ENCODE data around the gene LRRIQ1.
A peak's percentile ranks its signal among the peaks of the same experiment; 100 is the strongest.
"Not testable (repeated sequence)": the region's sequence is repeated elsewhere in the genome, so short reads cannot be mapped to it uniquely, and the experiment has no call there.

Gene LRRIQ1, protein sequence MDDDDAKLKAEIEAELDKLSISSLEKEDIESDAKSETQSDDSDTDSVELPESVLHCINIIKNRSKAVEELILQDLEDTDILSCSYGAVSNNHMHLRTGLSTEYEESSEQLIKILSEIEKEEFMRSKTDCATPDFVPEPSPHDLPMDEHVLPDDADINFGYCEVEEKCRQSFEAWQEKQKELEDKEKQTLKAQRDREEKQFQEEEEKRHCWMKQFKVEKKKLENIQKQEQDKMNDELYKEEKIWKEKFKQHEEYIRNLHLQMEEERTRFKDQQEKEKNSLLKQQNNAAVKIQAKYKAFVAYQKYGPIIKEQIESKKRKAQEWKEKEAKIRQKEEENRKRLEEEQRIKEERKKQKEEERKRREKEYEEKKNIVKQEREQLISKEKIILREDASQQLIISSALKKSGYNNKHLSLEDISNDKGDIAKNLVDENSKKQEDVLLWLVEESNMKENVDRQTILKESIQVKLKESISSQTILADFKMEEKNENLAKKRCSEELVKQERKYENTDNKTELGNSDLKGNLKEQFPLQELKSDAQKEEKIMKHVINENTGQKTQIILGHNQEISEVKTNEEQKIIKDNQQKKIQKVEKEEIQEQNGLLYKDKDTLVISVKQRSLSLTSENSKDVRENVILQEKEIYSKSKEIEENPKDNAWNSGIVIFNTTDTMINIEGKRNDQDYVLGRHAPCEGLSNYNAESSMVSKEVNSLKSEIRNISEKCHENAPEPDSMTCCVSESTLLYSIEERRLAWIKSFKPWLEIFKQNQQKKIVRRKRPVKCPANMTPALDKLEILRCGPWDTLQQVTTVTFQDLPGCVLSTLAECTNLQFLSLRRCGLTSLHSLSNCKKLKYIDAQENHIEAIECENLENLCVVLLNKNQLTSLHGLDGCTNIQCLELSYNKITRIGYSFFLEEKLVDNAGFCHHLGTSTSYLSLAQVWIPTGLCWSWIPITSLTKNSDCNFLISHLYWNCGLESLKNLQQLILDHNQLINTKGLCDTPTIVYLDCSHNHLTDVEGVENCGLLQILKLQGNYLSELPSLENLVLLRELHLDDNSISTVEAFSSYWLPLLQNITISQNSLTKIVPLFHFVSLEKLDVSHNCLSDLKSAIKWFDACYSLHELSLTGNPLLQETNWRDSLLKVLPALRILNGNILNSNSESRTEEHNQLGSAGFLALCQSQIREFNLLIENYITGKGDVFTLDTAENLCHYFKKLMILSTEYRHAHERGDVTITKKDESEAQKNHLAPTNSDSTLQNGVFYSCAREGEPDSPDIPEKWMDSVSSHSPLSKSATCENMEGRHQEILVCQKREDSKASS (N-terminal part only)

DNA sequence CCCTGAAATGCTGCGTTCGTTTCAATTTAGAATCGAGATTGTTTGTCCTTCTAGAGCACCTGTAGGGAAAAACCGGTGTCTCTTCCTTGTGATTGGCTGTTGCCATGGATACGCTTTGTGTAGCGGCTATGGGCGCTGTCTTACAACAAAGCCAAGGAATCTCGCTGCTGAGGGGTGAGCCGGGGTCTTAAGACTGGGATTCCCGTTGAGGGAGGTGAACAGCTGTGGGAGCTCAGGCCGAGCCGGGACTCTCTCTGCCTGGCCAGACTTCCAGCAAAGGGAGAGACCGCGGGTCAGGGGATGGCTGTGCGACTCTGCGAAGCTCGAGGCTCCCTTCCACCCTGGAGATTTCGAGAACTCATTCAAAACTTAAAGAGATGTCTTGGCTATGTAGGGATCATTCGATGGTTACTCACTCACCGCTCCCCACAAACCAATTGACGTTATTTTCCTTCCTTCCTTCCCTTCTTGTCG lies at the start of gene LRRIQ1, which contains the start of gene TSPAN19:
LRRIQ1 (plus strand) TSS at position 118 of the 474 bp plus-strand sequence. CDS start 1,826 bp downstream, outside the sequence.
TSPAN19 (minus strand) TSS at position 44 of the 474 bp plus-strand sequence. CDS start 6,331 bp downstream, outside the sequence.
- peak; percentile 64 for DNase-seq (ENCODE audit: low read depth)

DNA sequence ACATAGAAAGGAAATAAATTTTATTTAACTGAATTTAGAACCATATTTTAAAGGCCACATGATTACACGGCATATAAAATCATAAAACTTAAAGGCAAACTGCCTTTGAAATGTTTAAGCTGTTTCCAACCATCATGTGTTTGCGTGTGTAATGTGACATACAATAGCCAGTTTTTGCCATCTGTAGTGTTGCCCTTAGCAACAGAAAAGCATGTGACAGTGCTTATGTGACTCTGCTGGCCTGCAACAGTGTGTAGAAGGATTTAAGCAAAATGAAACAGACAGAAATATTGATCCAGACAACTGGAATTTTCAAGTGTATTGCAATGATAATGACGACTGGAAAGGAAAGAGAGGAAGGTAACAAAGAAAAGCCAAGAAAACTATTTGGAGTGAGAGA lies 49.6 kb upstream of the LRRIQ1 start:
- DNase-seq (ENCODE audit: low read depth) = no peak

DNA sequence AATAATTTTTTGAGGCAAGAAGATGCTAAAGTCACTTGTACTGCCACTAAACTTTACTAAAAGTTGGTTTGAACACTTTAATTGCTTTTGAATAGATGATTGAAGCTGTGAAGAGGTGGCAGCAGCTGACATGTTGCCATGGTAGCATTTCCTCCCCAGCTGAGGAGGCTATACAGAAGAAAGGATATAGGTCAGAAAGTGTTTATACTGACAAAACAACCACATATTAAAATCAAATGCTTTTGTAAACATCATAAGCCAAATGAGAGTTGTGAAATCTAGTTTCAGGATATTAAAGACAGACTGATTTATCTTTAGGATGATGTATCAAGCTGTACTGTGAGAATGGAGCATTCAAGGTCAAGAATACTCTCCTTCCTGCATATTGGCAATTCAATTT lies 41.7 kb upstream of the LRRIQ1 start:
- no peak for DNase-seq (ENCODE audit: low read depth)

DNA sequence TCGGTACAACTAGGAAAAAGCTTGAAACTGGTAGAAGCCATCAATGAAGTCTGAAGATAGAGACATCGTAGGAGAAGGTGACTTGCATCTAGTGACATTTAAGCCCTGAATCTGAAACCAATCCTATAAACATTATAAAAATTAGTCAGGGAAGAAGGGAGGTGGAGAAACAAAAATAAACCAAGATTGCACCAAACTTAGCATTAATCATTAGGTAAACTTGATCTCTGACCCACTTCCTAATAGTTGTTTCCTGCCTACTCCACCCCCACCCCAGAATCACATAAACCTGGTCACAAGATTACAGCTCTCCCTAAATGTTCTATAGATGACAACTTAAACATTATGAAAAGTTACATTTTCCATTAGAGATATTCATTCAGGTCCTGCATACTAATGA lies 40.5 kb upstream of the LRRIQ1 start:
- no peak for DNase-seq (ENCODE audit: low read depth)

DNA sequence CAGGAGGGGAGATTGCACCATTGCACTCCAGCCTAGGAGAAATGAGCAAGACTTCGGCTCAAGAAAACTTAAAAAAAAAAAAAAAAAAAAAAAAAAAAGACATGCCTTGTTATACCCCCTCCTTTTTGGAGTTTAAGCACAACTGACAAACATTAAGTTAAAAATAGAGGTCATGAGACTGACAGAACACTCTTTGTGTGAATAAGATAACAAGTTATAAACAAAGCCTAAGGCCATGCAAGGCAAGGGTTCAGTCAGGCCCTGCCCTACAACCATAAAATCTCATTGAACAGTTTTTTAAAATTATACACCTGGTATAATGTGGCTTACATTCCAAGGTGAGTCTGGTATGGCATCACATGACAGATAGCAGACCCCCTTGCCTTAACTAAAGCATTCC lies 39.4 kb upstream of the LRRIQ1 start:
- DNase-seq (ENCODE audit: low read depth) = no peak

DNA sequence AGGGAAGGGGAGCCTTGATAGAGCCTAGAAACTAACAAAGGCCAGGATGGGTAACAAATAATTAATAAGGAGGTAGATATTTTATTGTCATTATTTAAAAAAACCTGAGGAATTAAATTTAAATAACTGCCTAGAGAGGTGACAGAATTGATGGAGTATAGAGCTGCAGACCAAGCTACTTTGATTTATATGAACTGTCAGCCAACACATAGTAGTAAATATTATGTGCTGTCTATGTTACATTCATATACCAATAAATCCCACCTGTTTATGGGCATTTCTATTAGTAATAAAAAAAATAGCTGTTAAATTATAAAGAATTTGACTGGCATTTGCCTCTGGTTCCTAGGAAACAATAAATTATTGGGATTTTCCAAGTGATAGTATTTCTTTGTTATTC lies 37.8 kb upstream of the LRRIQ1 start:
- no peak for DNase-seq (ENCODE audit: low read depth)

DNA sequence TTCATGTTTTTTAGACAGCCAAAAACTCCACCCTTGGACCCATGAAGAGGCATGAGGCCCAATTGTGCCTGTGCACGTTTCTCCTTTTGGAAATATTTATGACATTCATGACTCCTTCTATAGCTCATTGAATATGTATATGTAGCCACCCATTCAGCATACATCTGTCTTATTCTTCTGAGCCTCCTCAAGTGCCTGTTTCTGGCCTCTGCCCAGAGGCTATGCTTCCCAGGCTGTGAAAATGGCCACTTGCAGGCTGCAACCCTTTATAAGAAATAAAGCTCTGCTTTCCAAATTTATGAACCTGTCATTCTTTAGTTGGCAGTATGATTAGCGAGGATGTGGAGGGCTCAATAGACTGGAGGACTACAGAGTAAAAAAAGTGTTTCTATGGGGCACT lies 35.4 kb upstream of the LRRIQ1 start:
- DNase-seq (ENCODE audit: low read depth) = no peak

DNA sequence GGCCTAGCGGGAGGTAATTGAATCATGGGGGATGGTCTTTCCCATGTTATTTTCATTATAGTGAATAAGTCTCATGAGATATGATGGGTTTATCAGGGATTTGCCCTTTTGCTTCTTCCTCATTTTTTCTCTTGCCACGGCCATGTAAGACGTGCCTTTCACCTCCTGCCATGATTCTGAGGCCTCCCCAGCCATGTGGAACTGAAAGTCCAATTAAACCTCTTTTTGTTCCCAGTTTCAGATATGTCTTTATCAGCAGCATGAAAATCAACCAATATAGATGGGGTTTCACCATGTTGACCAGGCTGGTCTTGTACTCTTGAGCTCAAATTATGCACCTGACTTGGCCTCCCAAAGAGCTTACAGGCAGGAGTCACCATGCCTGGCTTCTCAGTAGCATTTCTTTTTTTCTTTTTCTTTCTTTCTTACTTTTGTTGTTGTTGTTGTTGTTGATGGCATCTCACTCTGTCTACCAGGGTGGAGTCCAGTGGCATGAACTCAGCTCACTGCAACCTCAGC lies 33.3 kb upstream of the LRRIQ1 start:
- DNase-seq (ENCODE audit: low read depth) = no peak

DNA sequence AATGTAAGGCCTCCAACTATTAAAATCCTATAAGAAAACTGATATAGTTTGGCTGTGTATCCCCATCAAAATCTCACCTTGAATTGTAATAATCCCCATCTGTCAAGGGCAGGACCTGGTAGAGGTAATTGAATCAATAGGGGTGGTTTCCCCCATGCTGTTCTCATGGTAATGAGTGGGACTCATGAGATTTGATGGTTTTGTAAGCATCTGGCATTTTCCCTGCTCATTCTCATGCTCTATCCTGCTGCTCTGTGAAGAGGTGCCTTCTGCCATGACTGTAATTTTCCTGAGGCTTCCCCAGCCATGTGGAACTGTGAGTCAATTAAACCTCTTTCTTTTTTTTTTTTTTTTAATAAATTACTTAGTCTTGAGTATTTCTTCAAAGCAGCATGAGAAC lies 31.9 kb upstream of the LRRIQ1 start:
- DNase-seq (ENCODE audit: low read depth) = no peak

DNA sequence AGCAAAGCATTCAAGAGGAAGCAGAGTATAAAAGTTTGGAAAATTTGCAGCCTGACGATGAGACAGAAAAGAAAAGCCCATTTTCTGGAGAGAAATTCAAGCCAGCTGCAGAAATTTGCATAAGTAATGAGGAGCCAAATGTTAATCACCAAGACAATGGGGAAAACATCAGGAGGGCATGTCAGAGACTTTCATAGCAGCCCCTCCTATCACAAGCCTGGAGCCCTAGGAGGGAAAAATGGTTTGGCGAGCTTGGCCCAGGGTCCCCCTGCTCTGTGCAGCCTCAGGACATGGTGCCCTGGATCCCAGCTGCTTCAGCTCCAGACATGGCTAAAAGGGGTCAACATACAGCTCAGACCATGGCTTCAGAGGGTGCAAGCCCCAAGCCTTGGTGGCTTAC lies 31.1 kb upstream of the LRRIQ1 start:
- DNase-seq (ENCODE audit: low read depth) = not testable (repeated sequence)

DNA sequence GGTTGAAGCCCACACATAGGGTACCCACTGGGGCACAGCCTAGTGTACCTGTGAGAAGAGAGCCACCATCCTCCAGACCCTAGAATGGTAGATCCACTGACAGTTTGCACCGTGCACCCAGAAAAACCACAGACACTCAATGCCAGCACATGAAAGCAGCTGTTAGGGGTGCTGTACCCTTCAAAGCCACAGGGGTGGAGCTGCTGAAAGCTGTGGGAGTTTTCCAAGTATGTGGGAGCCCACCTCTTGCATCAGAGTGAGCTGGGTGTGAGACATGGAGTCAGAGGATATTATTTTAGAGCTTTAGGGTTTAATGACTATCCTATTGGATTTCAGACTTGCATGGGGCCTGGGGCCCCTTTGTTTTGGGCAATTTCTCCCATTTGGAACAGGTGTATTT lies 30.5 kb upstream of the LRRIQ1 start:
- DNase-seq (ENCODE audit: low read depth) = no peak

DNA sequence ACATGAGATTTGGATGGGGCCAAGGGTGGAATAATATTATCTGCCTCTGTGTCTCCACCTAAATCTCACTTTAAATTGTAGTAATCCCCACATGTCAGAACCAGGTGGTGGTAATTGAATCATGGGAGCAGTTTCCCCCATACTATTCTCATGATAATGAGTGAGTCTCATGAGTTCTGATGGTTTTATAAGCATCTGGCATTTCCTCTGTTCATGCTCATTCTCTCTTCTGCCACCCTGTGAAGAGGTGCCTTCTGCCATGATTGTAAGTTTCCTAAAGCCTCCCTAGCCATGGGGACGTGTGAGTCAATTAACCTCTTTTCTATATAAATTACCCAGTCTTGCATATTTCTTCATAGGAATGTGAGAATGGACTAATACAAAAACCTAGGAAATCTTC lies 29.9 kb upstream of the LRRIQ1 start:
- DNase-seq (ENCODE audit: low read depth) = no peak

DNA sequence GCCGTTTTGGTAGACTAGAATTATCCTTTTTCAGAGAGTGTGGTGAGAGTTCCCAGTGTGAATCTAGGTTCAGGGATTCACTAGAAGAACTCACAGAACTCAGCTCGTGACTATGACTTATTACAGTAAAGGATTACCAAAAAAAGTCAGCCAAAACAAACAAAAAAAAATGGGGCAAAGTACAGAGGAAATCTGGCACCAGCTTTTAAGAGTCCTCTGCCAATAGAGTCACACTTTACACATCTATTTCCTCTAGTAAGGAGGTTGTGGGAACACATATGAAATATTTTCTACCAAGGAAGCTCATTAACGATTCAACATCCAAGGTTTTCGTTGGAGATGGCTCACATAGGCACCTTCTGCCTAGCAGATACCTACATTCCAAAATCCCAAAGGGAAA lies 28.3 kb upstream of the LRRIQ1 start:
- no peak for DNase-seq (ENCODE audit: low read depth)

DNA sequence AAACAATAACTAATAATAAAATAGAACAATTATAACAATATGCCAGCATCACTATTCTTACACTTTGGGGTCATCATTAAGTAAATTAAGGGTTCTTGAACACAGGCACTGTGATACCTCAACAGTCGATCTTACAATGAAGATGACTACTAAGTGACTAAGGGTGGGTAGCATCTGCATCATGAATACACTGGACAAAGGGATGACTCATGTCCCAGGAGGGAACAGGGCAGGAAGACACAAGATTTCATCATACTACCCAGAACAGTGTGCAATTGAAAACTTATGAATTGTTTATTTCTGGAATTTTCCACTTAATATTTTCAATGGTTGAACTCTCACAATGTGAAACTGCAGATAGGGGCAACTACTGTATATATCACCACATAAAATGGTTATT lies 19.7 kb upstream of the LRRIQ1 start:
- DNase-seq (ENCODE audit: low read depth) = peak; percentile 92

DNA sequence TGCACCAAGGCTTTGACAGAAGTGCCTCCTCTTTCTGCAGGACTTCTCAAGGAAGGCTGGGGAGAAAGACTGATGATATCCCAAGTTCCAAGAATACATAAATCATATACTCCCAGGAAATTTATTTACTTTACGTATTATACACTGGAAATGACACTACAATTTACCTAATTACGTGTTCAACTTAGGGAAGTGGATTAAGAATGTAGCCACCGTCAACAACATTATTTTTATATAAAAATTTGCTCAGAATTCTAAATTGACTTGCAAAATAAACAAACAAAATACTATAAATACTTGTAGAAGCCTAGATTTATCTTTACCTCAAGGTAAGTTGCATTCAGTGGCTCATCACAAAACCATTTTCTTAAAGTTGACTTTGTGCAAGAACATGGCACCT lies 19.0 kb upstream of the LRRIQ1 start:
- DNase-seq (ENCODE audit: low read depth) = no peak

DNA sequence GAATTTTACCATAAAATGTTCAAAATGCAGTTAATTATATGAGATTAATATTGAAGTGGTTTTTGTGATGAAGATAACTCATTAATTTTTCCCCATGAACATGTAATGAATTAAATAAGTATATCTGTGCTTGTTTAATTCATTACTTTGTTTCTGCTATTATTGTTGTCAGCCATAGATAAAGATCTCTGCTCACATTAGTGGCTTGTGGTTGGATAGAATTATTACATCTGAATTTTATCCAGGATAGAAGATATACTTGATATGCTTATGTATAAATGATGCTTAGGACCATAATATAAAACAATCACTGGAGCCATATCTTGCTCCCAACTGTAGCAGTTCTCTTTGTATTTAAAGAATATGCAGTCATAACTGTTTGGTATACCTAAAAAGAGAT lies 18.5 kb upstream of the LRRIQ1 start:
- DNase-seq (ENCODE audit: low read depth) = no peak

DNA sequence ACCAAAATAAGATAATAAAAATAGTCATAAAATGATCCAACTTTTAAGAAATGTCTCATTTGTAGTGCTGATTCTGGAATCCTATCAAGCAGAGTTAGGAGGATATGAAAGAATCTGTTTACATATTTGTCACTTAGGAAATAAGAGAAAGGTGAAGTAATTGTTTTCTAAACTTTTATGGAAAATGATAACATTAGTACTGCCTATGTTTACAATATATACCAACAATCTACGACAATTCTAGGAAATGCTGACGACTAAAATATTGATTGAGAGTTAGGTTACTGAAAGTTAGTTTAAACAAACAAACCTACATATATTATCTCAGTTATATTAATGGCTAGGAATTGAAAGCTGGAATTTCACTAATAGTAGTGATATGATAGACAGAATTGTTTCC lies 18.1 kb upstream of the LRRIQ1 start:
- no peak for DNase-seq (ENCODE audit: low read depth)

DNA sequence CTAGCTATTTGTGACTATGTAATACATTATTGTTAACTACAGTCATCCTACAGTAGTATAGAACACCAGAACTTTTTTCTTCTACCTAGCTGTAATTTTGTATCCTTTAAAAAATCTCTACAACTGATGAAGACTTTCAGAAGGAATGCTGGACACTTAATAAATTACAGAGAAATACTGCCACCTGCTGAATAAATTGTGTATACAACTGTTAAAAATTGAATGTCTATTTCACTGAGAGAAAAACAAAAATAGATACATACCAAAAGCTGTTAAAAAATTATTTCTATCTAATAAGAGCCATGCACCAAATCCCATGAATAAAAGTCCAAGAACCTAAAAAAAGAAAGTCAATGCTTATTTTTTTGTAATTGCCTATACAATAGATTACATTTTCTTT lies 6.7 kb upstream of the LRRIQ1 start:
- DNase-seq (ENCODE audit: low read depth) = no peak

DNA sequence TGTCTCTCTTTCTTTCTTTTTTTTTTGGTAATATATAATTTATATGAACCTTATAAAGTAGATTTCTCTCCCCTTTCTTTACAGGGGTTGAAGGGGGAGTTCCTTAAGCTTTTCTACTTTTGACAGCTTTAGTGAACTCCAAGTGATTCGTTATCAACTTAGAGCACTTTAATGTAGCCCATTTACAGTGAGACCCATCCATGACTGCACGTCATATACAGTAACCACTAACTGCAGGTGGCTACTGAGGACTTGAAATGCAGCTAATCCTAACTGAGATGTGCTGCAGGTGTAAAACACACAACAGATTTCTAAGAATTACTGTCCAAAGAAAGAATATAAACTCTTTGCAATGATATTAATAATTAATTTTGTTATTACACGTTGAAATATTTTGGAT lies 582 bp downstream of the LRRIQ1 start:
- DNase-seq (ENCODE audit: low read depth) = no peak

DNA sequence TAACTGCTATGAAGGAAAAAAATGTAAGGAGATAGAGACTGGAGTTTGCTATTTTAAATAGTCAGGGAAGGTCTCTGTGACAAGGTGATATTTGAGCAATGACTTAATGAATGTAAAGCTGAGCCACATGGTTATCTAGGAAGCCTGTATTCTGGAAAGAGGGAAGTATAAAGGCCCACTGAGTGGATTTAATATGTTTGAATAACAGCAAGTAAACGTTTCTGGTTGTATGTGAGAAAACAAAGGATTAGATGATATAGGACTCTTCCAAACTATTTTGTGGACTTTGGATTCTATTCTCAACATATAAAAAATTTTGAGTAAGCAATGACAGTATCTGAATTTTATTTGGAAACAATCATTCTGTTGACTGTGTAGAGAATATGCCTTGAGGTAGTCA lies 5.2 kb downstream of the LRRIQ1 start:
- DNase-seq (ENCODE audit: low read depth) = no peak

DNA sequence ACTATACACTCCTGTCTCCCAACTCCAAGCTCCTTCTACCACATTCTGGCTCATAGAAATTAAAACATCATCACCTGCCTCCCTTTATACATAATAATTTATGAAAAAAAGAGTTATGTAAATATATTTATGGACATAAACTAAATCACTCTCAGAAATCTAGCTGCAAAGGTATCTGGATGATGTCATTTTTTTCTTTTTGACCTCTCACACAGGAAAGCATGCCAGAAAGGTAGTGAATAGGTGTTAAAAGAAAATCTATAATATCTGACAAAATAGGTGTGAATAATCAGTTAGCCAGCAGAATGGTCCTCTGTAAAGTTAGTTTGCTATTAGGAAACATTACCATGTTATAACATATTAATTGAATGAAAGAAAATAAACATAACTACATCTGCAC lies 7.7 kb downstream of the LRRIQ1 start:
- no peak for DNase-seq (ENCODE audit: low read depth)
